ENCODE data around the gene ANKRD33B. TPM values are rescaled to one million over a fixed set of nuclear protein-coding genes. Genes with fewer than 3 reads are reported as not detected.

Gene ANKRD33B
- total RNA-seq, 1 donor from 2014 or later: 170 TPM

GRCh38 chr5:10563110-10563944, 543 bp upstream of the ANKRD33B start:
- POLR2A ChIA-PET: interaction anchor here (0.5 to 11.5 kb wide), 32 partner anchors 10 to 313 kb away, joined by 3 to 158 read pairs (median 5); partner anchors contain the start of genes ATPSCKMT, CCT5 and MARCHF6
- peak; percentile 26 for ATAC-seq (ENCODE audit: low read depth)
- intact Hi-C loops (cut with micrococcal nuclease): loop anchor here (2.0 to 5.0 kb wide), 3 partner anchors 121 to 174 kb away; no protein-coding TSS in a partner anchor
- TF ChIP-seq CTCF (IDR thresholded peaks at IDR 0.05): no peak
- Mint-ChIP-seq H3K27me3 (no peaks in the 10 kb centered on the region), H3K9me3 (no peaks in the 10 kb centered on the region), H3K4me3 (peak overlapping the region; percentile 74), H3K27ac (peak overlapping the region; percentile 93), H3K36me3 (ENCODE audit: low read depth) (peaks cover 26% of the 10 kb centered on the region), H3K4me1 (peaks cover 65% of the 10 kb centered on the region)
- CTCF ChIA-PET: interaction anchor here (1.1 to 3.7 kb wide), 3 partner anchors 44 to 69 kb away, joined by 3 to 14 read pairs (median 9); no protein-coding TSS in a partner anchor
- peak; percentile 58 for DNase-seq

- ATAC-seq (ENCODE audit: low read depth): no peak
- Mint-ChIP-seq H3K9me3 (no peaks in the 10 kb centered on the region), H3K36me3 (ENCODE audit: low read depth) (peaks cover 32% of the 10 kb centered on the region), H3K4me1 (peaks cover 65% of the 10 kb centered on the region), H3K4me3 (peak overlapping the region; percentile 97), H3K27me3 (no peaks in the 10 kb centered on the region), H3K27ac (peak overlapping the region; percentile 79)
- TF ChIP-seq CTCF (IDR thresholded peaks at IDR 0.05): no peak
- POLR2A ChIA-PET: interaction anchor here (0.7 to 11.5 kb wide), 27 partner anchors 9 to 315 kb away, joined by 3 to 158 read pairs (median 6); partner anchors contain the start of genes ATPSCKMT, CCT5 and MARCHF6
- CTCF ChIA-PET: interaction anchor here (1.5 to 4.9 kb wide), 4 partner anchors 42 to 65 kb away, joined by 3 to 23 read pairs (median 9); no protein-coding TSS in a partner anchor
- intact Hi-C loops (cut with micrococcal nuclease): loop anchor here (1.0 to 5.0 kb wide), 8 partner anchors 14 to 314 kb away; partner anchors contain the start of gene CCT5
- no peak for DNase-seq
Observed at GRCh38 chr5:10564838-10565784, 1.2 kb downstream of the ANKRD33B start.

GRCh38 chr5:10565785-10566542, 2.1 kb downstream of the ANKRD33B start:
- TF ChIP-seq CTCF (IDR thresholded peaks at IDR 0.05): no peak
- H3K36me3 Mint-ChIP-seq (ENCODE audit: low read depth): peaks cover 34% of the 10 kb centered on the region
- POLR2A ChIA-PET: interaction anchor here (0.7 to 11.5 kb wide), 13 partner anchors 8 to 78 kb away, joined by 3 to 158 read pairs (median 5); no protein-coding TSS in a partner anchor
- H3K9me3 Mint-ChIP-seq: no peaks in the 10 kb centered on the region
- H3K4me1 Mint-ChIP-seq: peaks cover 61% of the 10 kb centered on the region
- DNase-seq: no peak
- H3K4me3 Mint-ChIP-seq: peak overlapping the region; percentile 97
- CTCF ChIA-PET: interaction anchor here (1.1 to 4.9 kb wide), 4 partner anchors 35 to 64 kb away, joined by 3 to 23 read pairs (median 4); no protein-coding TSS in a partner anchor
- peak overlapping the region; percentile 79 for H3K27ac Mint-ChIP-seq
- H3K27me3 Mint-ChIP-seq: no peaks in the 10 kb centered on the region
- ATAC-seq (ENCODE audit: low read depth): no peak
- intact Hi-C loops (cut with micrococcal nuclease): loop anchor here (2.0 kb wide), 1 partner anchor 315 kb away; the partner anchor contains the start of gene CCT5

- POLR2A ChIA-PET: interaction anchor here (0.7 to 11.5 kb wide), 9 partner anchors 8 to 77 kb away, joined by 4 to 158 read pairs (median 6); no protein-coding TSS in a partner anchor
- CTCF ChIA-PET: interaction anchor here (1.1 to 4.9 kb wide), 4 partner anchors 34 to 63 kb away, joined by 3 to 23 read pairs (median 4); no protein-coding TSS in a partner anchor
- ATAC-seq (ENCODE audit: low read depth): no peak
- Mint-ChIP-seq H3K4me1 (peaks cover 54% of the 10 kb centered on the region), H3K4me3 (peak overlapping the region; percentile 97), H3K36me3 (ENCODE audit: low read depth) (peaks cover 34% of the 10 kb centered on the region), H3K27ac (peak overlapping the region; percentile 67), H3K27me3 (no peaks in the 10 kb centered on the region), H3K9me3 (no peaks in the 10 kb centered on the region)
- intact Hi-C loops (cut with micrococcal nuclease): no loop called here
- no peak for TF ChIP-seq CTCF (IDR thresholded peaks at IDR 0.05)
- no peak for DNase-seq
Observed at GRCh38 chr5:10566543-10567068, 2.7 kb downstream of the ANKRD33B start.

Data from activated B cell treated with CpG ODN at 0.5 μM for 24 hours (primary cell).